Astrocyte (in vitro differentiated cells and primary cell): ENCODE measurements around the gene GPR179.

Source experiments
- CTCF ChIP-seq: IDR thresholded peaks from 2 replicates; pipeline ENCODE4 v1.5.1; 2011; ENCODE audit warnings: low read depth, mild to moderate bottlenecking, inconsistent platforms, low read length, moderate library complexity; ENCODE audit not compliant: insufficient read depth
- EZH2 ChIP-seq: IDR thresholded peaks from 2 replicates; pipeline ENCODE4 v1.6.1; 2012; ENCODE audit warnings: mild to moderate bottlenecking, low read length, inconsistent platforms; ENCODE audit not compliant: insufficient read depth

DNA sequence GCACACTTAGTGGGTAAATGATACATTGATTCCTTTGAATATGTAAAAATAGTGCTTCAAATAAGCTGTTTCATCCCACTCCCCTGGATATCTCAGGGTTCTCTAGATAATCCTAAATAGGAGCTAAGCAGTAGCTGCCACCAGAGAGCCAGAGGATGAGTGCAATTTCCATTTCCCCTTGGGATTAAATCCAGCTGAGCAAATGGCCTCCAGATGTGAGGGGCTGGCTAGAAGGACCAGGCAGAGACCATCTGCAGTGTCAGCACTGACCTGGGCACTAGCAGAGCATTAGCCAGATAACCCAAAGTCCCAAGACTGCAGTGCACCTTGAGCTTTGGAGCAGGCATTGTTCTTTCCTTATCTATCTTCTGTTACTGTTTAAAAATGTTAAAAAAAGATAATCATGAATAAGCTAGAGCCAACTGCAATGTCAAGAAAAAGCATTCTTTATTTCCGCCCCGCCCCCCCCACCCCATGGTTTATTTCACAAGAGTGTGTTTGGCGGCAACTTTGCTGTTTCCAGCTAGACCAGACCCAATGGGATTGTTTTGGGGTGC lies 19.5 kb downstream of the GPR179 start:
- TF ChIP-seq CTCF (no peak), EZH2 (no peak)
